Endodermal cell (in vitro differentiated cells): ENCODE data around the gene CLMP. TPM values are rescaled to one million over a fixed set of nuclear protein-coding genes. Genes with fewer than 3 reads are reported as not detected.

Experiments used
- DNase-seq: peaks from one replicate; pipeline ENCODE4 v3.0.0-alpha.2; 2017
- H3K27ac ChIP-seq: 2 replicates; pipeline ENCODE4 v1.5.1; 2013; ENCODE audit warnings: mild to moderate bottlenecking, low read depth, low read length, moderate library complexity
- H3K27me3 ChIP-seq: 2 replicates; pipeline ENCODE4 v1.6.1; 2013; ENCODE audit warnings: mild to moderate bottlenecking, low read length, moderate library complexity; ENCODE audit not compliant: insufficient read depth, control insufficient read depth, poor library complexity, severe bottlenecking
- H3K36me3 ChIP-seq: 2 replicates; pipeline ENCODE4 v1.7.0; 2013; ENCODE audit warnings: mild to moderate bottlenecking, low read length, moderate library complexity; ENCODE audit not compliant: control insufficient read depth, insufficient read depth
- H3K4me1 ChIP-seq: one replicate; pipeline ENCODE4 v1.7.0; 2013; ENCODE audit warnings: low read length; ENCODE audit not compliant: control insufficient read depth, insufficient read depth
- H3K4me3 ChIP-seq: 2 replicates; pipeline ENCODE4 v1.5.1; 2013; ENCODE audit warnings: mild to moderate bottlenecking, low read length, moderate library complexity
- H3K9ac ChIP-seq: 2 replicates; pipeline ENCODE4 v1.6.1; 2013; ENCODE audit warnings: mild to moderate bottlenecking, low read length, moderate library complexity; ENCODE audit not compliant: poor library complexity, severe bottlenecking; ENCODE audit errors: extremely low read depth
- H3K9me3 ChIP-seq: 2 replicates; pipeline ENCODE4 v1.6.1; 2013; ENCODE audit warnings: mild to moderate bottlenecking, low read length, moderate library complexity; ENCODE audit not compliant: control insufficient read depth
- H3K27ac Mint-ChIP-seq: 2 replicates; pipeline ENCODE4 v1.8.0; 2020; ENCODE audit warnings: mixed read lengths
- H3K27me3 Mint-ChIP-seq: 2 replicates; pipeline ENCODE4 v1.8.0; 2021; ENCODE audit warnings: mild to moderate bottlenecking, mixed read lengths; ENCODE audit not compliant: insufficient read depth
- H3K36me3 Mint-ChIP-seq: 2 replicates; pipeline ENCODE4 v1.8.0; 2020; ENCODE audit warnings: low read depth, mixed read lengths
- H3K4me1 Mint-ChIP-seq: 2 replicates; pipeline ENCODE4 v1.8.0; 2020; ENCODE audit warnings: mixed read lengths
- H3K4me3 Mint-ChIP-seq: 2 replicates; pipeline ENCODE4 v1.8.0; 2020; ENCODE audit warnings: mild to moderate bottlenecking, moderate library complexity, mixed read lengths
- H3K9me3 Mint-ChIP-seq: 2 replicates; pipeline ENCODE4 v1.8.0; 2020; ENCODE audit warnings: mild to moderate bottlenecking, mixed read lengths
- CTCF ChIP-seq: fragments of 200-600 bp; sonication (generic); conservative IDR thresholded peaks from 2 replicates; pipeline ENCODE4 v1.5.0; 2021; ENCODE audit warnings: antibody characterized with exemption, mild to moderate bottlenecking
- WGBS, 2 experiments: methylation state at CpG; one replicate each; pipeline versions ENCODE4 v1.1.5 to v1.1.7; 2013; ENCODE audit warnings: missing lambda C conversion rate in 2 of 2, mixed read lengths in 1 of 2; ENCODE audit not compliant: insufficient coverage in 1 of 2, insufficient read length in 1 of 2; 5-methylcytosine and 5-hydroxymethylcytosine counted together
- total RNA-seq, 2 donors: library from RNA; stranded (reverse); fragmentation: NEBNext Ultra II Directional in 1 of 2; extraction: Animal tissue kit (Norgen Biotek cat#: 25700) in 1 of 2; gene quantifications; 2 replicates in 1 of 2; 3 replicates in 1 of 2; pipeline ENCODE4 v1.2.1, GENCODE V29; 2021

The CLMP gene
- total RNA-seq, 2 donors from 2014 or later = 86.5 to 94.4 TPM

GRCh38 chr11:123181075-123181474 lies 14.0 kb downstream of the CLMP start:
- Histone ChIP-seq H3K4me1 (peaks cover 8% of the 10 kb centered on the region), H3K9me3 (no peaks in the 10 kb centered on the region), H3K9ac (no peak overlapping the region), H3K4me3 (no peak overlapping the region), H3K36me3 (peaks cover 88% of the 10 kb centered on the region), H3K27me3 (no peaks in the 10 kb centered on the region), H3K27ac (no peak overlapping the region)
- Mint-ChIP-seq H3K9me3 (no peaks in the 10 kb centered on the region), H3K27me3 (no peaks in the 10 kb centered on the region), H3K4me1 (peaks cover 41% of the 10 kb centered on the region), H3K27ac (no peak overlapping the region), H3K36me3 (peaks cover 79% of the 10 kb centered on the region), H3K4me3 (no peak overlapping the region)
- TF ChIP-seq CTCF = no peak
- DNase-seq = no peak
- 95 to 97% methylated on average over 3 to 4 of the region's 4 CpGs for WGBS, 2 experiments

GRCh38 chr11:123180574-123180973 lies 14.5 kb downstream of the CLMP start:
- peak overlapping the region; percentile 76 for H3K27ac Mint-ChIP-seq
- TF ChIP-seq CTCF = no peak
- peaks cover 79% of the 10 kb centered on the region for H3K36me3 Mint-ChIP-seq
- no peaks in the 10 kb centered on the region for H3K27me3 Mint-ChIP-seq
- no peak overlapping the region for H3K4me3 ChIP-seq
- peaks cover 36% of the 10 kb centered on the region for H3K4me1 Mint-ChIP-seq
- H3K27ac ChIP-seq = no peak overlapping the region
- H3K9me3 Mint-ChIP-seq = no peaks in the 10 kb centered on the region
- no peak overlapping the region for H3K9ac ChIP-seq
- 94% methylated on average over 2 of the region's 2 CpGs; no CpG with 5 or more reads in 1 of the 2 experiments for WGBS, 2 experiments
- H3K27me3 ChIP-seq = no peaks in the 10 kb centered on the region
- no peaks in the 10 kb centered on the region for H3K9me3 ChIP-seq
- H3K36me3 ChIP-seq = peaks cover 88% of the 10 kb centered on the region
- peaks cover 8% of the 10 kb centered on the region for H3K4me1 ChIP-seq
- H3K4me3 Mint-ChIP-seq = no peak overlapping the region
- DNase-seq = no peak

- H3K4me3 ChIP-seq = no peak overlapping the region
- no peaks in the 10 kb centered on the region for H3K27me3 ChIP-seq
- no peak for DNase-seq
- no peaks in the 10 kb centered on the region for H3K9me3 ChIP-seq
- peaks cover 36% of the 10 kb centered on the region for H3K4me1 Mint-ChIP-seq
- peaks cover 78% of the 10 kb centered on the region for H3K36me3 Mint-ChIP-seq
- no peak for TF ChIP-seq CTCF
- peaks cover 85% of the 10 kb centered on the region for H3K36me3 ChIP-seq
- H3K27ac ChIP-seq = no peak overlapping the region
- no peak overlapping the region for H3K4me3 Mint-ChIP-seq
- WGBS, 2 experiments = 84 to 100% methylated on average over 2 to 5 of the region's 5 CpGs
- H3K27me3 Mint-ChIP-seq = no peaks in the 10 kb centered on the region
- no peaks in the 10 kb centered on the region for H3K9me3 Mint-ChIP-seq
- peaks cover 8% of the 10 kb centered on the region for H3K4me1 ChIP-seq
- H3K27ac Mint-ChIP-seq = peak overlapping the region; percentile 76
- H3K9ac ChIP-seq = no peak overlapping the region
Observed at GRCh38 chr11:123180166-123180565, 14.9 kb downstream of the CLMP start.
